ENCODE results near the gene ADCY2. TPM values are rescaled to one million over a fixed set of nuclear protein-coding genes. Genes with fewer than 3 reads are reported as not detected.

ADCY2 gene
- polyA plus RNA-seq, 2 donors: 0.06 to 0.76 TPM

DNA sequence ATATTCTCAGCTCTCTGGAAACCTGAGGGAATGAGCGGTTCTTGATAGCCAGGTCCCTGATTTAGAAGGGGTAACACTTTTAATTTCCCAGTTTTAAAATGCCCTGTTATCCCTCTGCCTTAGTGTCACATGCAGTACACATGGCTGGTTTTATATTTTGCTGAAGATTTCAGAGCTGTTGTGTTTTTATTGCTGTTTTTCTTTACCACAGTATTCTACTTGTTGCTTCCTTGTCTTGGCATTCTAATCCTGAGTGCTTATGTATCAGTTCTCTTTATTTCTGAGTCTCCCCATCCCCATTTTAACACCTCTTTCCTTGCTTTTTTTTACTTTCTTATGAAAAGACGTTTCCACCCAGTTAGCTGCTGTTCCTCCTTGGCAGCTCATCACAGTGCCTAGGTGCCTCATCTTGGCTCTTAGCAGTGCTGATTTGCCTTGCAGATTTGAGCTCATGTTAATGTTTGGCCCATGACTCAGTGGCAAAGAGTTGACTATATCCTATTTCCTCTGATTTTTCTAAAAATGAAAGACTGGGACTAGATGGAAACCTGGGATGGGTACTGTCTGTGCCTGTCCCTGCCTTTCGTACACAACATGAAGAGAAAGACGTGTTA is 476.7 kb downstream of the ADCY2 start:
- H3K4me1 ChIP-seq (ENCODE audit: control insufficient read depth in 2 of 2, insufficient read depth in 2 of 2, low read length in 1 of 2): peaks cover 0 to 2% of the 10 kb centered on the region in 2 donors
- H3K4me3 ChIP-seq (ENCODE audit: low read depth in 1 of 2, low read length in 2 of 2): no peak overlapping the region
- no peaks in the 10 kb centered on the region for H3K9me3 ChIP-seq (ENCODE audit: control insufficient read depth in 2 of 2, insufficient read depth in 1 of 2, low read depth in 1 of 2, low read length in 1 of 2)
- H3K27me3 ChIP-seq (ENCODE audit: control insufficient read depth in 1 of 2, insufficient read depth in 2 of 2, low read length in 2 of 2): no peaks in the 10 kb centered on the region
- H3K36me3 ChIP-seq (ENCODE audit: control insufficient read depth in 2 of 2, insufficient read depth in 2 of 2, low read length in 1 of 2): peaks cover 0 to 4% of the 10 kb centered on the region in 2 donors
- WGBS, 2 donors: 72 to 73% methylated on average over 4 of the region's 4 CpGs
- no peak overlapping the region for H3K27ac ChIP-seq (ENCODE audit: low read depth in 2 of 2, low read length in 1 of 2)

DNA sequence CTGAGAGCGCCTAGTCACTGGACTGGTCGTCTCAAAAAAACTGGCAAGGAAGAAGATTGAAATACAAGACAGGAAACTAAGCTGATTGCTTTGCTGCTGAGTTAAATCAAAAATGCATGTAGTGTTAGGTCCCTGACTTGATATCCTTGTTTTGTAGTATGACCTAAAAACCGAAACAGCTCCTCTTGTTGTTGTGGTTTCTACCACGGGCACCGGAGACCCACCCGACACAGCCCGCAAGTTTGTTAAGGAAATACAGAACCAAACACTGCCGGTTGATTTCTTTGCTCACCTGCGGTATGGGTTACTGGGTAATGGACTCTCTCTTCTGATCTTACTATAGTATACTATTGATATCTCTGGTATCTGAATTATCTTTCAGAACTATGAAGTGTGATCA is 477.3 kb downstream of the ADCY2 start:
- Histone ChIP-seq H3K9me3 (ENCODE audit: control insufficient read depth in 2 of 2, insufficient read depth in 1 of 2, low read depth in 1 of 2, low read length in 1 of 2) (no peaks in the 10 kb centered on the region), H3K27me3 (ENCODE audit: control insufficient read depth in 1 of 2, insufficient read depth in 2 of 2, low read length in 2 of 2) (no peaks in the 10 kb centered on the region), H3K36me3 (ENCODE audit: control insufficient read depth in 2 of 2, insufficient read depth in 2 of 2, low read length in 1 of 2) (peaks cover 0 to 7% of the 10 kb centered on the region in 2 donors), H3K4me1 (ENCODE audit: control insufficient read depth in 2 of 2, insufficient read depth in 2 of 2, low read length in 1 of 2) (no peaks in the 10 kb centered on the region), H3K4me3 (ENCODE audit: low read depth in 1 of 2, low read length in 2 of 2) (no peak overlapping the region), H3K27ac (ENCODE audit: low read depth in 2 of 2, low read length in 1 of 2) (no peak overlapping the region)
- WGBS, 2 donors: 78 to 84% methylated on average over 9 of the region's 9 CpGs

DNA sequence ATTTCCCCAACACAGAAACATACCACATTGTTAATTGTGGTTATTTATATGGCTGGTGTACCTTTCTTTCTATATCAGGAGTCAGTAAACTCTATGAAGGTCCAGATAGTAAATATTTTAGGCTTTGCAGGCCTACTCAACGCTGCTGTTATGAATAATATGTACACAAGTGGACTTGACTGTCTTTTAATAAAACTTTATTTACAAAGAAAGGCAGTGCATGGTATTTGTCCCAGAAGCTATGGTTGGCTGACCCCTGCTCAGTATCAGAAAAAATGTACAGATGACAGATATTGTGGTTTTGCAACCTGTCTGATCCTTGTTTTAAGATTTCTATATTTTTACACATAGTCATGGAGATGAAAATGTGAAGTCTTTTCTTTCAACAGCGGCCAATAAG is 478.7 kb downstream of the ADCY2 start:
- WGBS, 2 donors: 98 to 99% methylated on average over 2 of the region's 2 CpGs
- H3K4me1 ChIP-seq (ENCODE audit: control insufficient read depth in 2 of 2, insufficient read depth in 2 of 2, low read length in 1 of 2): no peaks in the 10 kb centered on the region
- no peak overlapping the region for H3K4me3 ChIP-seq (ENCODE audit: low read depth in 1 of 2, low read length in 2 of 2)
- H3K9me3 ChIP-seq (ENCODE audit: control insufficient read depth in 2 of 2, insufficient read depth in 1 of 2, low read depth in 1 of 2, low read length in 1 of 2): no peaks in the 10 kb centered on the region
- no peak overlapping the region for H3K27ac ChIP-seq (ENCODE audit: low read depth in 2 of 2, low read length in 1 of 2)
- H3K27me3 ChIP-seq (ENCODE audit: control insufficient read depth in 1 of 2, insufficient read depth in 2 of 2, low read length in 2 of 2): no peaks in the 10 kb centered on the region
- H3K36me3 ChIP-seq (ENCODE audit: control insufficient read depth in 2 of 2, insufficient read depth in 2 of 2, low read length in 1 of 2): peaks cover 6 to 7% of the 10 kb centered on the region in 2 donors

DNA sequence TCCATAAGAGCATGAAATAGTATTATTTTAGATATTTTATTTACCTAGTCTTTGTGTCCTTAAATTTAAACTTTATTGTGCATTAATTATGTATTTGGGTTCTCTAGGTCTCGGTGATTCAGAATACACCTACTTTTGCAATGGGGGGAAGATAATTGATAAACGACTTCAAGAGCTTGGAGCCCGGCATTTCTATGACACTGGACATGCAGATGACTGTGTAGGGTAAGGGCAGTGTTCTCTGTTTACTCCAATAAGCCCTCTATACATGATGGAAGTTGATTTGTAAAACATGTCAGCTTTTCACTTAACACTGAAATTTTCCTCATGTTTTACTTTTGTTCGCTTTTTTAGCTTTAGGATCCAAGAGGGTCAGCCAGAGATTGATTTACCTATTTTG is 479.2 kb downstream of the ADCY2 start:
- Histone ChIP-seq H3K9me3 (ENCODE audit: control insufficient read depth in 2 of 2, insufficient read depth in 1 of 2, low read depth in 1 of 2, low read length in 1 of 2) (no peaks in the 10 kb centered on the region), H3K27ac (ENCODE audit: low read depth in 2 of 2, low read length in 1 of 2) (no peak overlapping the region), H3K4me1 (ENCODE audit: control insufficient read depth in 2 of 2, insufficient read depth in 2 of 2, low read length in 1 of 2) (no peaks in the 10 kb centered on the region), H3K27me3 (ENCODE audit: control insufficient read depth in 1 of 2, insufficient read depth in 2 of 2, low read length in 2 of 2) (no peaks in the 10 kb centered on the region), H3K36me3 (ENCODE audit: control insufficient read depth in 2 of 2, insufficient read depth in 2 of 2, low read length in 1 of 2) (peaks cover 7 to 10% of the 10 kb centered on the region in 2 donors), H3K4me3 (ENCODE audit: low read depth in 1 of 2, low read length in 2 of 2) (no peak overlapping the region)
- WGBS, 2 donors: 94 to 98% methylated on average over 4 of the region's 4 CpGs

GRCh38 chr5:7876867-7877266 is 480.9 kb downstream of the ADCY2 start:
- Histone ChIP-seq H3K27ac (ENCODE audit: low read depth in 2 of 2, low read length in 1 of 2) (no peak overlapping the region), H3K9me3 (ENCODE audit: control insufficient read depth in 2 of 2, insufficient read depth in 1 of 2, low read depth in 1 of 2, low read length in 1 of 2) (no peaks in the 10 kb centered on the region), H3K36me3 (ENCODE audit: control insufficient read depth in 2 of 2, insufficient read depth in 2 of 2, low read length in 1 of 2) (peaks cover 18 to 19% of the 10 kb centered on the region in 2 donors), H3K27me3 (ENCODE audit: control insufficient read depth in 1 of 2, insufficient read depth in 2 of 2, low read length in 2 of 2) (no peaks in the 10 kb centered on the region), H3K4me3 (ENCODE audit: low read depth in 1 of 2, low read length in 2 of 2) (no peak overlapping the region), H3K4me1 (ENCODE audit: control insufficient read depth in 2 of 2, insufficient read depth in 2 of 2, low read length in 1 of 2) (no peaks in the 10 kb centered on the region)
- WGBS, 2 donors: 74 to 76% methylated on average over 3 of the region's 3 CpGs

DNA sequence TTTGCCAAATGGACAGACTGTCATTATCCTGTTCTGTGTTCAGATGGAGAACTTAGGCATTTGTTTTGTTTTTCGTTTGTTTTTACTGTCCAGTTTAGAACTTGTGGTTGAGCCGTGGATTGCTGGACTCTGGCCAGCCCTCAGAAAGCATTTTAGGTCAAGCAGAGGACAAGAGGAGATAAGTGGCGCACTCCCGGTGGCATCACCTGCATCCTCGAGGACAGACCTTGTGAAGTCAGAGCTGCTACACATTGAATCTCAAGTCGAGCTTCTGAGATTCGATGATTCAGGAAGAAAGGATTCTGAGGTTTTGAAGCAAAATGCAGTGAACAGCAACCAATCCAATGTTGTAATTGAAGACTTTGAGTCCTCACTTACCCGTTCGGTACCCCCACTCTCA is 481.9 kb downstream of the ADCY2 start:
- H3K27ac ChIP-seq (ENCODE audit: low read depth in 2 of 2, low read length in 1 of 2): no peak overlapping the region

GRCh38 chr5:7878381-7878873 is 482.5 kb downstream of the ADCY2 start:
- peaks cover 19 to 27% of the 10 kb centered on the region in 2 donors for H3K36me3 ChIP-seq (ENCODE audit: control insufficient read depth in 2 of 2, insufficient read depth in 2 of 2, low read length in 1 of 2)
- no peak overlapping the region for H3K27ac ChIP-seq (ENCODE audit: low read depth in 2 of 2, low read length in 1 of 2)
- no peak overlapping the region for H3K4me3 ChIP-seq (ENCODE audit: low read depth in 1 of 2, low read length in 2 of 2)
- H3K4me1 ChIP-seq (ENCODE audit: control insufficient read depth in 2 of 2, insufficient read depth in 2 of 2, low read length in 1 of 2): no peaks in the 10 kb centered on the region
- no peaks in the 10 kb centered on the region for H3K27me3 ChIP-seq (ENCODE audit: control insufficient read depth in 1 of 2, insufficient read depth in 2 of 2, low read length in 2 of 2)
- no peaks in the 10 kb centered on the region for H3K9me3 ChIP-seq (ENCODE audit: control insufficient read depth in 2 of 2, insufficient read depth in 1 of 2, low read depth in 1 of 2, low read length in 1 of 2)

More for the DNA sequence above, 481.9 kb downstream of the ADCY2 start:
- Histone ChIP-seq H3K4me1 (ENCODE audit: control insufficient read depth in 2 of 2, insufficient read depth in 2 of 2, low read length in 1 of 2) (no peaks in the 10 kb centered on the region), H3K4me3 (ENCODE audit: low read depth in 1 of 2, low read length in 2 of 2) (no peak overlapping the region), H3K9me3 (ENCODE audit: control insufficient read depth in 2 of 2, insufficient read depth in 1 of 2, low read depth in 1 of 2, low read length in 1 of 2) (no peaks in the 10 kb centered on the region), H3K36me3 (ENCODE audit: control insufficient read depth in 2 of 2, insufficient read depth in 2 of 2, low read length in 1 of 2) (peaks cover 19 to 22% of the 10 kb centered on the region in 2 donors), H3K27me3 (ENCODE audit: control insufficient read depth in 1 of 2, insufficient read depth in 2 of 2, low read length in 2 of 2) (no peaks in the 10 kb centered on the region)
- 72 to 80% methylated on average over 9 of the region's 9 CpGs for WGBS, 2 donors
